ENCODE results near the gene MAML3. TPM values are rescaled to one million over a fixed set of nuclear protein-coding genes. Genes with fewer than 3 reads are reported as not detected.

The MAML3 gene
- total and polyA plus RNA-seq, 2 of the 13 experiments (the other 11 are each of a cell fraction or from before 2014, with no cell fraction given) = 0.05 to 0.13 TPM

- TF ChIP-seq, protein P1, sequence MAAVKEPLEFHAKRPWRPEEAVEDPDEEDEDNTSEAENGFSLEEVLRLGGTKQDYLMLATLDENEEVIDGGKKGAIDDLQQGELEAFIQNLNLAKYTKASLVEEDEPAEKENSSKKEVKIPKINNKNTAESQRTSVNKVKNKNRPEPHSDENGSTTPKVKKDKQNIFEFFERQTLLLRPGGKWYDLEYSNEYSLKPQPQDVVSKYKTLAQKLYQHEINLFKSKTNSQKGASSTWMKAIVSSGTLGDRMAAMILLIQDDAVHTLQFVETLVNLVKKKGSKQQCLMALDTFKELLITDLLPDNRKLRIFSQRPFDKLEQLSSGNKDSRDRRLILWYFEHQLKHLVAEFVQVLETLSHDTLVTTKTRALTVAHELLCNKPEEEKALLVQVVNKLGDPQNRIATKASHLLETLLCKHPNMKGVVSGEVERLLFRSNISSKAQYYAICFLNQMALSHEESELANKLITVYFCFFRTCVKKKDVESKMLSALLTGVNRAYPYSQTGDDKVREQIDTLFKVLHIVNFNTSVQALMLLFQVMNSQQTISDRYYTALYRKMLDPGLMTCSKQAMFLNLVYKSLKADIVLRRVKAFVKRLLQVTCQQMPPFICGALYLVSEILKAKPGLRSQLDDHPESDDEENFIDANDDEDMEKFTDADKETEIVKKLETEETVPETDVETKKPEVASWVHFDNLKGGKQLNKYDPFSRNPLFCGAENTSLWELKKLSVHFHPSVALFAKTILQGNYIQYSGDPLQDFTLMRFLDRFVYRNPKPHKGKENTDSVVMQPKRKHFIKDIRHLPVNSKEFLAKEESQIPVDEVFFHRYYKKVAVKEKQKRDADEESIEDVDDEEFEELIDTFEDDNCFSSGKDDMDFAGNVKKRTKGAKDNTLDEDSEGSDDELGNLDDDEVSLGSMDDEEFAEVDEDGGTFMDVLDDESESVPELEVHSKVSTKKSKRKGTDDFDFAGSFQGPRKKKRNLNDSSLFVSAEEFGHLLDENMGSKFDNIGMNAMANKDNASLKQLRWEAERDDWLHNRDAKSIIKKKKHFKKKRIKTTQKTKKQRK (IDR thresholded peaks at IDR 0.05; ENCODE audit: low read length) = no peak
- no peak for TF ChIP-seq EHMT2 (IDR thresholded peaks at IDR 0.05; ENCODE audit: borderline replicate concordance, low read depth, low read length)
- TF ChIP-seq ZNF567 (CRISPR knock-in tag; IDR thresholded peaks at IDR 0.05; ENCODE audit: borderline replicate concordance) = no peak
Measured at GRCh38 chr4:140046543-140046942, 107.4 kb downstream of the MAML3 start (continued).

GRCh38 chr4:140046016-140046415 lies 108.0 kb downstream of the MAML3 start:
- Histone ChIP-seq H3K79me2 (ENCODE audit: insufficient read depth, low read length) (no peaks in the 10 kb centered on the region), H2AFZ (ENCODE audit: low read length) (no peak overlapping the region), H3K36me3 (replicated peaks in 1 of 2; ENCODE audit: control insufficient read depth in 1 of 2, insufficient read depth in 2 of 2, low read length in 2 of 2) (no peaks in the 10 kb centered on the region), H3K9me3 (ENCODE audit: low read length) (no peaks in the 10 kb centered on the region), H3K27ac (ENCODE audit: extremely low read length, insufficient read depth, low read length) (no peak overlapping the region), H3K4me3 (replicated peaks in 1 of 3; ENCODE audit: insufficient read depth in 1 of 3, low read depth in 2 of 3, low read length in 3 of 3) (no peak overlapping the region), H4K20me1 (ENCODE audit: insufficient read depth, low read length) (no peaks in the 10 kb centered on the region), H3K4me2 (ENCODE audit: low read depth, low read length) (no peak overlapping the region), H3K9ac (ENCODE audit: insufficient read depth, low read depth, low read length) (no peak overlapping the region), H3K4me1 (ENCODE audit: insufficient read depth, low read length) (peaks cover 20% of the 10 kb centered on the region), H3K27me3 (ENCODE audit: control insufficient read depth in 1 of 2, insufficient read depth in 2 of 2, low read length in 2 of 2) (no peaks in the 10 kb centered on the region; a peak in 1 of 5 replicates)
- no TSS peak for BruUV-seq (replicated peaks)
- intact Hi-C loops (cut with micrococcal nuclease; ENCODE audit: unreplicated experiment) (no loop called here), in situ Hi-C loops (cut with HindIII; ENCODE audit: extremely low pct_ligation_motif_present, low pct_unique_long_range_greater_than_20kb) (no loop called here)
- ATAC-seq (no peak), DNase-seq (ENCODE audit: low spot score) (no peak), FAIRE-seq (no peak)
- CTCF ChIA-PET (ENCODE audit: low intra/inter-chr PET ratio, low total read pairs) = no interaction called here
- WGBS (ENCODE audit: low lambda C conversion rate) = 40% methylated on average over 3 of the region's 3 CpGs
- POLR2A ChIA-PET = no interaction called here
- TF ChIP-seq HOXA5 (CRISPR knock-in tag; IDR thresholded peaks at IDR 0.05) (no peak), ELF3 (CRISPR knock-in tag; IDR thresholded peaks at IDR 0.05) (no peak), UBTF (CRISPR knock-in tag; IDR thresholded peaks at IDR 0.05) (no peak), ZFAT (CRISPR knock-in tag; conservative IDR thresholded peaks at IDR 0.05) (no peak), E2F1 (CRISPR knock-in tag; IDR thresholded peaks at IDR 0.05) (no peak)
- TF ChIP-seq, protein P2, sequence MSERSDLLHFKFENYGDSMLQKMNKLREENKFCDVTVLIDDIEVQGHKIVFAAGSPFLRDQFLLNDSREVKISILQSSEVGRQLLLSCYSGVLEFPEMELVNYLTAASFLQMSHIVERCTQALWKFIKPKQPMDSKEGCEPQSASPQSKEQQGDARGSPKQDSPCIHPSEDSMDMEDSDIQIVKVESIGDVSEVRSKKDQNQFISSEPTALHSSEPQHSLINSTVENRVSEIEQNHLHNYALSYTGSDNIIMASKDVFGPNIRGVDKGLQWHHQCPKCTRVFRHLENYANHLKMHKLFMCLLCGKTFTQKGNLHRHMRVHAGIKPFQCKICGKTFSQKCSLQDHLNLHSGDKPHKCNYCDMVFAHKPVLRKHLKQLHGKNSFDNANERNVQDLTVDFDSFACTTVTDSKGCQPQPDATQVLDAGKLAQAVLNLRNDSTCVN (CRISPR knock-in tag; IDR thresholded peaks at IDR 0.05; ENCODE audit: borderline replicate concordance) = no peak

Data from HepG2 (cell line).